GM12865 (cell line): ENCODE data around the gene BLID.
A peak's percentile ranks its signal among the peaks of the same experiment; 100 is the strongest.

Experiments
- DNase-seq: peaks from one replicate; pipeline ENCODE4 v3.0.0; 2010; ENCODE audit warnings: low read depth
- H3K4me3 ChIP-seq: 2 replicates; pipeline ENCODE4 v1.5.1; 2011; ENCODE audit warnings: mild to moderate bottlenecking, low read depth, low read length, control low read depth
- CTCF ChIP-seq: IDR thresholded peaks from 2 replicates; pipeline ENCODE4 v1.5.1; 2011; ENCODE audit warnings: low read length, control low read depth, low read depth, inconsistent platforms; ENCODE audit not compliant: insufficient read depth; ENCODE audit errors: missing control alignments

The BLID gene

GRCh38 chr11:122071709-122072202 is 44.3 kb downstream of the BLID start:
- H3K4me3 ChIP-seq, result no peak overlapping the region
- no peak for DNase-seq
- no peak for TF ChIP-seq CTCF

GRCh38 chr11:122069707-122070360 is 46.2 kb downstream of the BLID start:
- no peak for TF ChIP-seq CTCF
- DNase-seq, result peak; percentile 67
- no peak overlapping the region for H3K4me3 ChIP-seq

- no peak for DNase-seq
- H3K4me3 ChIP-seq, result no peak overlapping the region
- no peak for TF ChIP-seq CTCF
Observed at GRCh38 chr11:122068837-122069236, 47.2 kb downstream of the BLID start.

- DNase-seq, result no peak
- H3K4me3 ChIP-seq, result no peak overlapping the region
- TF ChIP-seq CTCF, result no peak
Observed at GRCh38 chr11:122068141-122068540, 47.9 kb downstream of the BLID start.
